Uterus (tissue), 4 donors: ENCODE results near the gene FAM13B. TPM values are rescaled to one million over a fixed set of nuclear protein-coding genes. Genes with fewer than 3 reads are reported as not detected.
A peak's percentile ranks its signal among the peaks of the same experiment; 100 is the strongest.
"Not testable (repeated sequence)": the region's sequence is repeated elsewhere in the genome, so short reads cannot be mapped to it uniquely, and the experiment has no call there.

ENCODE experiments used
- DNase-seq, 2 donors: peaks; one replicate each; pipeline ENCODE4 v3.0.0-alpha.2; 2019 to 2020
- H3K27ac ChIP-seq, 2 donors: fragments of 200-600 bp; sonication (generic); 1 replicate in 1 of 2; 2 replicates in 1 of 2; pipeline ENCODE4 v1.5.1; 2016 to 2018
- H3K27me3 ChIP-seq, 2 donors: fragments of 200-600 bp; sonication (generic); one replicate each; pipeline ENCODE4 v1.5.1; 2018 to 2019; ENCODE audit warnings: control low read depth in 1 of 2
- H3K36me3 ChIP-seq, 2 donors: fragments of 200-600 bp; sonication (generic); one replicate each; pipeline ENCODE4 v1.5.1; 2019; ENCODE audit warnings: control low read depth in 1 of 2
- H3K4me1 ChIP-seq, 2 donors: fragments of 200-600 bp; sonication (generic); one replicate each; pipeline ENCODE4 v1.5.1; 2018 to 2019; ENCODE audit warnings: control low read depth in 1 of 2
- H3K4me3 ChIP-seq, 2 donors: fragments of 200-600 bp; sonication (generic); 1 replicate in 1 of 2; 2 replicates in 1 of 2; pipeline ENCODE4 v1.5.1; 2018 to 2019; ENCODE audit warnings: mild to moderate bottlenecking in 1 of 2
- H3K9me3 ChIP-seq, 2 donors: fragments of 200-600 bp; sonication (generic); one replicate each; pipeline ENCODE4 v1.5.1; 2019; ENCODE audit warnings: control low read depth in 1 of 2
- CTCF ChIP-seq, 4 experiments: fragments of 200-600 bp in 2 of 4; fragments of 450-650 bp in 2 of 4; sonication (generic) in 2 of 4; IDR thresholded peaks; one replicate each; pipeline ENCODE4 v1.5.1; 2016 to 2019; ENCODE audit warnings: antibody characterized with exemption in 4 of 4, mild to moderate bottlenecking in 2 of 4, moderate library complexity in 1 of 4
- POLR2A ChIP-seq, 2 donors: fragments of 450-650 bp; IDR thresholded peaks; one replicate each; pipeline ENCODE4 v1.6.1; 2016; ENCODE audit warnings: antibody characterized with exemption in 2 of 2, mild to moderate bottlenecking in 1 of 2, moderate library complexity in 1 of 2
- intact Hi-C: fragments of 100-400 bp; cut with DNase I; formaldehyde crosslinking; loops from one replicate; pipeline ENCODE4 v1.15.1; 2023; ENCODE audit warnings: low total_unique reads
- total RNA-seq, 4 donors: library from RNA; depleted of rRNA in 3 of 4; stranded (reverse); fragments of >200 nt in 3 of 4; gene quantifications; one replicate each; pipeline versions ENCODE4 v1.1.0 to v1.2.4, GENCODE V29; 2014 to 2023
- donor health status: DM: yes; HTN: yes; CAD: no.

FAM13B gene
- total RNA-seq, 4 donors from 2014 or later: 40.6 to 104 (median 58.1) TPM

GRCh38 chr5:138033386-138033808, 518 bp upstream of the FAM13B start:
- no peaks in the 10 kb centered on the region for H3K27me3 ChIP-seq
- DNase-seq: no peak
- intact Hi-C loops: no loop called here
- peak overlapping the region; percentile 99 for H3K27ac ChIP-seq
- TF ChIP-seq CTCF (IDR thresholded peaks at IDR 0.05): no peak
- TF ChIP-seq POLR2A (IDR thresholded peaks at IDR 0.05): no peak
- peak overlapping the region; percentile 94 to 100 for H3K4me3 ChIP-seq
- peaks cover 5% of the 10 kb centered on the region in 2 donors for H3K4me1 ChIP-seq
- H3K9me3 ChIP-seq: no peaks in the 10 kb centered on the region
- H3K36me3 ChIP-seq: no peaks in the 10 kb centered on the region

- no peak for TF ChIP-seq POLR2A (IDR thresholded peaks at IDR 0.05)
- TF ChIP-seq CTCF (IDR thresholded peaks at IDR 0.05): no peak
- peaks cover 5% of the 10 kb centered on the region in 2 donors for H3K4me1 ChIP-seq
- peak overlapping the region; percentile 94 to 100 for H3K4me3 ChIP-seq
- H3K9me3 ChIP-seq: no peaks in the 10 kb centered on the region
- no peaks in the 10 kb centered on the region for H3K36me3 ChIP-seq
- intact Hi-C loops: no loop called here
- H3K27ac ChIP-seq: peak overlapping the region; percentile 99
- H3K27me3 ChIP-seq: no peaks in the 10 kb centered on the region
- peak; percentile 51 to 54 for DNase-seq
Measured at GRCh38 chr5:138032028-138032571, 779 bp downstream of the FAM13B start.

GRCh38 chr5:138029944-138030343, 2.9 kb downstream of the FAM13B start:
- TF ChIP-seq POLR2A (IDR thresholded peaks at IDR 0.05) (no peak), CTCF (IDR thresholded peaks at IDR 0.05) (no peak)
- peaks cover 5% of the 10 kb centered on the region in 2 donors for H3K4me1 ChIP-seq

GRCh38 chr5:138029501-138029900, 3.4 kb downstream of the FAM13B start:
- Histone ChIP-seq H3K36me3 (no peaks in the 10 kb centered on the region), H3K9me3 (no peaks in the 10 kb centered on the region), H3K4me3 (no peak overlapping the region), H3K27ac (no peak overlapping the region), H3K27me3 (no peaks in the 10 kb centered on the region), H3K4me1 (peaks cover 5% of the 10 kb centered on the region in 2 donors)
- DNase-seq: no peak
- intact Hi-C loops: no loop called here
- TF ChIP-seq CTCF (IDR thresholded peaks at IDR 0.05): no peak
- TF ChIP-seq POLR2A (IDR thresholded peaks at IDR 0.05): no peak

More at GRCh38 chr5:138029944-138030343, 2.9 kb downstream of the FAM13B start:
- Histone ChIP-seq H3K36me3 (no peaks in the 10 kb centered on the region), H3K9me3 (no peaks in the 10 kb centered on the region), H3K27me3 (no peaks in the 10 kb centered on the region), H3K4me3 (no peak overlapping the region), H3K27ac (no peak overlapping the region)
- intact Hi-C loops: no loop called here
- no peak for DNase-seq

GRCh38 chr5:138028971-138029365, 3.9 kb downstream of the FAM13B start:
- TF ChIP-seq CTCF (IDR thresholded peaks at IDR 0.05) (no peak), POLR2A (IDR thresholded peaks at IDR 0.05) (no peak)
- Histone ChIP-seq H3K4me1 (peaks cover 5% of the 10 kb centered on the region in 2 donors), H3K27ac (no peak overlapping the region)

GRCh38 chr5:138028262-138028970, 4.5 kb downstream of the FAM13B start:
- DNase-seq, intact Hi-C loops, H3K4me1 ChIP-seq, H3K9me3 ChIP-seq, H3K4me3 ChIP-seq, H3K27ac ChIP-seq, H3K36me3 ChIP-seq, H3K27me3 ChIP-seq: not testable (repeated sequence)

More at GRCh38 chr5:138028971-138029365, 3.9 kb downstream of the FAM13B start:
- DNase-seq: no peak
- no peaks in the 10 kb centered on the region for H3K36me3 ChIP-seq
- H3K27me3 ChIP-seq: no peaks in the 10 kb centered on the region
- H3K4me3 ChIP-seq: no peak overlapping the region
- intact Hi-C loops: no loop called here
- H3K9me3 ChIP-seq: no peaks in the 10 kb centered on the region

- H3K27ac ChIP-seq, H3K36me3 ChIP-seq, intact Hi-C loops, H3K9me3 ChIP-seq, H3K4me1 ChIP-seq, H3K4me3 ChIP-seq, H3K27me3 ChIP-seq, DNase-seq: not testable (repeated sequence)
Measured at GRCh38 chr5:138026793-138027192, 6.1 kb downstream of the FAM13B start.
